ENCODE data around the gene DCD.
A peak's percentile ranks its signal among the peaks of the same experiment; 100 is the strongest.

The DCD gene

DNA sequence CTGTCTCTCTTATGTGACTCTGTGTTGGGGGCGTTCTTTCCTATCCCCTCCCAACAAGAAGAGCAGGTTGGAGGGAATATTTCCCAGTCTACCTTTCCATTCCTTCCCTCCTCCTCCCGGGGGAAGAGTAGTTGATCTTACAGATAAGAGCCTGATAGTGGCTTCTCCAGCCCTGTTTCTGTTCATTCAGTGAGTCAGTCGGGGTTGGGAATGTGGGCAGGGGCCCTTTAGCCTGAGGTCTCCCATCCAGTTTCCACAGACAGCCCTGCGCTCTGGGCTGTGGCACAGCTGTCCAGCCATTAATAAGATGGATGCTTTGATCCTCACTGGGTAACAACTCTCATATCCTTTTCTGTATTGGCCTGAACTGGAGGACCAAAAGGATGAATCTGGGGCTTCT is 41.6 kb downstream of the DCD start:
- DNase-seq (ENCODE audit: low spot score) = no peak

DNA sequence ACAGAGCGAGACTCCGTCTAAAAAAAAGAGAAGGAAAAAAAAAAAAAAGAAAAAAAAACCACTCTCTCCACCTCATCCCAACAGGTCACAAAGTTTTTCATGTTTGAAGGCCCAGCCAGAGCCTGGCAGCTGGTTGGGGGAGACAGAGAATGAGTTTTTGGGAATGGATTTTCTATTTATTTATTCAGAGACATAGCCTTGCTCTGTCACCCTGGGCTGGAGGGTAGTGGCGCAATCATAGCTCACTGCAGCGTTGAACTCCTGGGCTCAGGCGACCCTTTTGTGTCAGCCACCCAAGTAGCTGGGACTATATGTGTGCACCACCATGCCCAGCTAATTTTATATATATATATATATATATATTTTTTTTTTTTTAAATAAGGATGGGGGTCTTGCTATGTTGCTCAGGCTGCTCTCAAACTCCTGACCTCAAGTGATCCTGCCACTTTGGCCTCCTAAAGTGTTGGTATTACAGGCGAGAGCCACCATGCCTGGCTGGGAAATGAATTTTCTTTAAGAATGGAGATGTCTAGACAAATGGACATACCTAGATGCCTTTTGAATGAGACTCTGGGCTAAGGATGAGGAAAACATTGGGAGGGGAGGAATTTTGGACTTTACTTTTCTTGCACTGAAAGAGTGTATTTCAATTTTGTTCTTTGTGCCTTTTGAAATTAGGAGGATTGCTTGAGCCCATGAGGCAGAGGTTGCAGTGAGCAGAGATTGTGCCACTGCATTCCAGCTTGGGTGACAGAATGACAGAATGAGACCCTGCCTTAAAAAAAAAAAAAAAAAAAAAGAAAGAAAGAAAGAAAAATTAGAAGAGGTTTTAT is 42.8 kb downstream of the DCD start:
- DNase-seq (ENCODE audit: low spot score) = no peak

DNA sequence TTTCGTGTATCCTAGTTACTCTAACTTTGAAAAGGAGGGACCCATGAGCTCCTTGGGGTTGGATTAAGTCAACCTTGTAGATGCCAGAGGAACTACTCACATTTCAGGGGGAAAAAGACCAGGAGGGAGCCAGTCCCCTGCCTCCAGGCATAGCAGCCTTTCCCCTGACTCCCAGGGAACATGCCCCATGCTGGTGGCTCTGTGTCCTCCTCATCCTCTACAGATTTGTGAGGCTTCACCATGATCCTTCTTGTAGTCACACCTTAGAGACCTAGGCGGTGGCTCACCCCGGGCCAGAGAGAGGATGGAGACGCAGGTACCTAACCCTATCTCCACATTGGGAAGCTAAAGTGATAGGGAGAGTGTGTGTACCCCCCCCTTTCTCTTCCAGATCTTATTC is 43.7 kb downstream of the DCD start:
- DNase-seq (ENCODE audit: low spot score) = no peak

DNA sequence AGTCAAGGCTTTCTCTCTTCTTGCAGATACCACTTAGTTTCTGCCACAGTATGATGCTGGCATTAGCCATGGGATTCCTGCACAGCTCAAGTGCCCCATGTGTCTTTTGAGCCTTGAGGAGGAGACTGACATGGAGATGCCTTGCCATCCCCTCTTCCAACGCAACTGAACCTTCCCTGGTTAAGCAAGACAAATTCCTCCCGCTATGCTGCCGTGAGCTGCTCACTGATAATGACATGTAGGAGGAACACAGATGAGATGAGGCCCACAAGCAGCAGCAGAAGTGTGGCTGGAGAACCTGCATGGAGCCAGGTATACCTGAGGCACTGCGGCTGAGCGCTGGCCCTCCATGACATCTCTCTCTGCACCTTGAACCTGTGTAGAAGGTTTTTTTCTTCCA is 44.3 kb downstream of the DCD start:
- DNase-seq (ENCODE audit: low spot score) = no peak

DNA sequence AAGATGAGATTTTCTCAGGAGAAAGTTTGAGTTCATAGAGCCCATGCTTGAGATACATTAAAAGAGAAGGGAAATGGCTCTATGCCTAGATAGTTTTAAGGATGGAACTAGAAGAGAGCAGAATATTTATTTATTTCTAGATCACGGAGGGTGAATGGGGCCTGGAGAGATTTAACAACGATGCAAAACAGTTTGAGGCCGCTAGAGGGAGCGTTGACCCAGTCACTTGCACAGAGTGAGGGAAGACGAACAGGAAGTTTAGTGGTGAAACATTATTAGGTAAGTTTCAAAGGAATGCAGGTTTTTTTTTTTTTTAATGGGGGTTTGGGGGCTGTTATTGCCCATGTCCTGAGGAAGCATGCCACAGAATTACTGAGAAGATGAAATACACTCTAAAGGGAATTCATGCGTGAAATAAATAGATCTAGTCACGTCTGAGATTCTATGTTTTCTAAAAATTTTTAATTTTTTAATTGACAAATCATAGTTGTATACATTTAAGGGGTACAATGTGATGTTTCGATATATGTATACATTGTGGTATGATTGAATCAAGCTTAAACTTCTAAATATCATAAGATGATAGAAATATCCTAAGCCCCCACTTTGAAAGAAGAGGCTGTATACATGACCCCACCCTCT is 44.9 kb downstream of the DCD start:
- DNase-seq (ENCODE audit: low spot score) = peak; percentile 81

DNA sequence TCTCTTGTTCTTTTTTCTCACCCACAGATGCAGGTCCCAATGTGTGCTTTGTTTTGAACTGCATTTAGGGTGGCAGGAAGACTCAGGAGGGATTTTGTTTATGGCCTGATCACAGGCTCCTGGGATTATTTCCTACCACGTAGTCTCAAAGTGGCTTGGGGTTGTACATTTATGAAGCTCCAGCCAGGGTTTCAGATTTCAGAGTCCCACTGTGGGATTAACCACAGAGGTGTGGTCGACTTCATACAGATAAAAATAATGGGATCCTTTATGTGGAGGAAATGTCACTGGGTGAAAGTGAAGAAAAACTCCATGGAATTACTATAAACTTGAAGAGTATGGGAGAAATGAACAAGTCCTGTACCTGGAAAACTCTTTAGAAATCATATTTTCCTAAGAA is 45.5 kb downstream of the DCD start:
- no peak for DNase-seq (ENCODE audit: low spot score)

DNA sequence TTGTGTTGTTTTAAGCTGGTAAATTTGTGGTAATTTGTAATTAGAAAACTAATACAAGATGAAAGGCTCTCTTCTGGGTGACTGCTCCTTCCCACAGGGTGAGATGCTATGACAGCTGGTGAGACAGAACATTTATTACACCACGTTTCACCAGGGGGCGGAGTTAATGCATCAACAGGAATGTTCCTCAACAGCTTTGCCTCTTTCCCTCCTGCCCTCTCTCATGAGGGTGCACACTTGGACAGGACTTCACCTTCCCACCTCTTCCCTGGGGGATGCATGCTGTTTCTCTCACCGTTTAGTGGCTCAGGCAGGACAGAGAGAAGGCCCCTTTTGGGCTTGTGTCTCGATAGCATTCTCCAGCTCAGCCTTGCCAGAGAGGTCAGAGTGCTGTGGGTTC is 46.3 kb downstream of the DCD start:
- DNase-seq (ENCODE audit: low spot score) = no peak

DNA sequence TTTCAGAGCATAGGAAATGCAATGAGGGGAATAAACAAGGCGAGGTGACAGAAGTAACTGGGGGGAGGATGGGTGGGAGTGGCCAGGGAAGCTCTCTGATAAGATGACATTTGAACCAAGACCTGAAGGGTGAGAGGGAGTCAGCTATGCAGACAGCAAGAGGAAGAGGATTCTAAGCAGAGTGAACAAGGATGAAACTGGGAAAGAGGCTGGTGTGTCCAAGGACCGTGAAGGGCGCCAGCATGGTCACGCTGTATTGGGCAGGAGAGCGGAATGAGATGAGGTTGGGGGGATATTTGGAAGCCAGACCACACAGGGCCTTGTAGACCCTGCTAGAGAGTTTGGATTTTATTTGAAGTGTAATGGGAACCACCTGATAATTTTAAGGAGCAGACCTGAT is 49.2 kb downstream of the DCD start:
- no peak for DNase-seq (ENCODE audit: low spot score)

DNA sequence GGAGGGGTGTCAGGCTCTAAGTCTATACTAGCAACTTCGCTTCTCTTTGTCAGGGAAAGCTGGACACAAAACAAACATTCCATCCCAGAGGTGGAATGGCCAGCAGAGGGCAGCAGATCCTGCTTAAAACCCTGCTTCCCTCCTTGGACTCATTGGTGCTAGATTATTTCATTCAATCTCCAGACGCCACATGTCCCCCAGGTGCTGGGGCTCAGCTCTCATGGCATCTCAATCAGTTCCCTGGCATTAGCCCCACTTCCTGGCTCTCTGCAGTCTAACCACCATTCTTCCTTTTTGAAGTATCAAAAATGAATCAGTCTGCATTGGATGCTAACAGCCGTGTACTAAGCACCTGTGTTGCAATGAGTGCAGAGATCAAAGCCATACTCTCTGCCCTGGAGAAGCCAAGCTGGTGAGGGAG is 51.6 kb downstream of the DCD start:
- DNase-seq (ENCODE audit: low spot score) = peak; percentile 77

DNA sequence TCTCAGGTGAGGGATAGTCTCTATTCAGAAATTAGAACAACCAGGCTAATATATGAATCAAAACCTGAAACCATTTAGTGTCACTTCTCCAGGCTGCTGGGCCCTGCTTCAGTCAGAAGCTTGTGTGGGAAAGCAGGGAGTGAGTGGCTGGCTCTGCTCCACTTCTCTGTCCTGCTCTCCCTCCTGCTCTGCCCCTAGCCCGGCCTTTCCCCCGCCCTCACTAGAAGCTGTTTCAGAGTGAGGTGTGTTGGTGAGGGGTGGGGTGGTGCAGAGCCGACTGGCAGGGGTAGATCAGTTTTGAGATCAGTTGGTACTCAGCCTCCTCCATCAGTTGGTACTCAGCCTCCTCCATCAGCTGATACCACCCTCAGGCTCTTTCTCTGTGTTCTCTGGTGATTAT is 52.7 kb downstream of the DCD start:
- no peak for DNase-seq (ENCODE audit: low spot score)

Data from iPS-NIHi11 (cell line).